Measurements from ENCODE around the gene OSBPL3.
A peak's percentile ranks its signal among the peaks of the same experiment; 100 is the strongest.

OSBPL3 gene

GRCh38 chr7:24888653-24889052 is 91.3 kb downstream of the OSBPL3 start:
- DNase-seq = no peak

DNA sequence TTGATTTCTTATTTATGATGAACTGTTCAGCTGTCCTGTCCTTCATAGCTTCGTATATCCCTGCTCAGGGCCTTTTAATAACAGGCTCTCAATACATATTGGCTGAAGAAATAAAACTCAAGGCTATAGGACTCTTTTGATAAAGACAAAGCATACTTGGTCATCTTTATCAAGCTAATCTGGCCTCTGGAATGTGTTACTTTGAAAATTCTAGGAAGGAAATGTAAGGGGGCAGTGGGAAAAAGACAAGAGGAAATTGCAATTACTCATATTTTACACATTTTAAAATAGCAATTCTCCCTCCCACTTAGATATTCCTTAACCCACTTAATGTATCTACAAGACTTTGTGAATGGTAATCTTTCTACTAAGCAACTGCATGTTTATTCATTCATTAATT is 94.3 kb downstream of the OSBPL3 start:
- no peak for DNase-seq

- no peak for DNase-seq
Observed at GRCh38 chr7:24885305-24885704, 94.7 kb downstream of the OSBPL3 start.

GRCh38 chr7:24884401-24884800 is 95.6 kb downstream of the OSBPL3 start:
- DNase-seq = no peak

GRCh38 chr7:24883622-24884013 is 96.4 kb downstream of the OSBPL3 start:
- DNase-seq = no peak

DNA sequence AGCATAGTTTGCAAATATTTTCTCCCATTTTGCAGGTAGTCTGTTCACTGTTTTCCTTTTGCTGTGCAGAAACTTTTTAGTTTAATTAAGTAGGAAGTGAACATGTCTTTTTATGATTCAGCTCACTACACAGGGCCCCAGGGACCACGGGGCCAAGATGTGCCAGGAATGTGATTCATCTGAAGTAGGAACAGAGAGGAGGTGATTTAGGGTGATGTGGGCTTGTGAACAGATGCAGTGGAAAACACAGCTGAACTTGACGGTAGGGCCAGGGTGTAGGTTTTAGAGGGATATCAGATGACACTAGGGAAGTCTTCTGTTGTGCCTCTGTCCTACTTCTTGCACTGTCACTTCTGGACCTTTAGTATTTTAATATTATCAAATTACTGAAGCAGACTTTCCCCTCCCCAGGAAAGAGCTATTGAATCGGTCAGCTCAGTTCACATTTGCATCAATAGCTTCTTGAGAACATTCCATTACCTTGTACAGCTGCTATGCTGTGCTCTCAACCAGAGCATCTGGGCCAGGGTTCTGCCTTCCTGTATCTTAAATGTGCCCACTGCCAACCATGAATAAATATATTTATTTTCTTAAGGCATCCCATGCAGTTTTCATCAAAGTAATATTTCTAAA is 96.9 kb downstream of the OSBPL3 start:
- DNase-seq = peak; percentile 24

GRCh38 chr7:24881623-24882022 is 98.4 kb downstream of the OSBPL3 start:
- DNase-seq = no peak

GRCh38 chr7:24880886-24881285 is 99.1 kb downstream of the OSBPL3 start:
- DNase-seq = no peak

DNA sequence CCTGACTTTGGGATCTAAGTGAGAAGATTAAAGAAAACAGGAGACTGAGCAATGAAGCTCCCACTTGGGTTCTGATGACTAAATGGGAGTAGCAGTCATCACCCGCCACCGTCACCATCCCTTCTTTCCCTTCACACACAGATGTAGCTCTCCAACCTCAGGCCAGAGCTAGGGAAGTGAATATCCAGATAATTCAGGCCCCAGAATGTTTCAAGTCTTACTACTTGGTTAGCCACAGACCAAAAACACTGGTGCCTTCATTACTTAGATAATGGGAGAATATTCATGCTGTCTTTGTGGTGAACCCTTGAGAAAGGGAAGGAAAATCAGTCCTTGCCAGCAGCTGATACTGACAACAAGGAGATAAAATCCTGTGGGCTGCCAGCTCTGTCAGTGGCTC is 100.7 kb downstream of the OSBPL3 start:
- no peak for DNase-seq

DNA sequence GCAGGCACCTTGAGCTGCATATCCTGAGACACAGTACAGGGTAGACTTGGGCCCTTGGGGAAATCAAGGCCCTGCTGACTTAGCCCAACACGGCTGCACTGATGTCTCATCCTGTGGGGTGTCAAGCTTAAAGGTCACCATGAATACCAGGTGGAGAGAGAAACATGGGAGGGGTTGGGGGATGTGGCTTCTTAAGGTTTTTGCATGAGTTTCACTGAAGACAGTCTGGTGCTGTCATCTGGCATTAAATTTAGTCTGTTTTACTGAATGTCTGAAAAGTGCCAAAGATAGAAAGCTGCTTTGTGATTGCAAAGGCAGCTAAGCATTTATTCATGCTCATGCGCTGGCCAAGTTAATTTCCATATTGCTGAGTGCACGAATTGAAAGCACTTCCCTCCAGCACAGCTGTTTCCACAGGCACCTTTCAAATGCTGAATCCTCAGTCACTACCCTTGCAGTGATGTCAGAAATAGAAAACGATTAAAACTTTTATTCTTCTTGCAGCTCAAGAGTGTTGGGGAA is 102.1 kb downstream of the OSBPL3 start:
- DNase-seq = peak; percentile 34

DNA sequence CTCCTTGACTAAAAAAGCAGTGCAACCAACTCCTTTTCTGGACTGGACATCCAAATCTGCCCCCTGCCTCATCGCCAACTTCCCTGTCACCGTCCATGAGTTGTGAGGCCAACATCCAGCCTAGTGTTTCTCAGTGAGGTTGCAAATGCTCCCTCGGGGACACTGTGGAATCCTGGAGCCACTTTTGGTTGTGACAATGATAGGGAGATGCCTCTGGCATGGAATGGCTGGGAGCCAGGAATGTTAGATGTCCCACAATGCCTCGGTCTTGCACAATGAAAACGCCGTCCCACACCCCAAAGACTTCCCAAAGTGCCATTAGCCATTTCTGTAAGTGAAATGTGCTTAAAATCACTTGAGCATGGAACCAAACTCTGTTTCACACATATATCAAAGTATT is 105.2 kb downstream of the OSBPL3 start:
- peak; percentile 20 for DNase-seq

DNA sequence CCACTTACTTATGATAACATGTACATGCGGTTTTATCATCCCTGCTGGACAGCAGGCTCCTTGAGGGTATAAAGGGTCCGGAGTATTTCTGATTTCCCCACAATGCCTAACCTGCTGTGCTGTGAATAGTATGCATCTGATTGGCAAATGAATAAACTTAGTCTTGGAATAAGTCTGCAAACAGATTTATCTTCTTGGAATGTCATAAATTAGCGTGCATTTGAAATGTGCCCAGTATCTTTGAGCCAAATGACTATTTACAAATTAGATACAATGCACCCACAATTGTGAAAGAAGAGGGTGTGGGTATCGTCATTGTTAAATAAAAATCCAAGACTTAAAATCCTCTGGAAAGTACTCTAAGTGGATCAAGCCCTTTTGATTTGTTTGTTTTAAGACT is 106.0 kb downstream of the OSBPL3 start:
- DNase-seq = no peak

- DNase-seq = no peak
Observed at GRCh38 chr7:24871770-24872169, 108.2 kb downstream of the OSBPL3 start.

- DNase-seq = no peak
Observed at GRCh38 chr7:24870766-24871165, 109.2 kb downstream of the OSBPL3 start.

- no peak for DNase-seq
Observed at GRCh38 chr7:24869572-24869971, 110.4 kb downstream of the OSBPL3 start.

DNA sequence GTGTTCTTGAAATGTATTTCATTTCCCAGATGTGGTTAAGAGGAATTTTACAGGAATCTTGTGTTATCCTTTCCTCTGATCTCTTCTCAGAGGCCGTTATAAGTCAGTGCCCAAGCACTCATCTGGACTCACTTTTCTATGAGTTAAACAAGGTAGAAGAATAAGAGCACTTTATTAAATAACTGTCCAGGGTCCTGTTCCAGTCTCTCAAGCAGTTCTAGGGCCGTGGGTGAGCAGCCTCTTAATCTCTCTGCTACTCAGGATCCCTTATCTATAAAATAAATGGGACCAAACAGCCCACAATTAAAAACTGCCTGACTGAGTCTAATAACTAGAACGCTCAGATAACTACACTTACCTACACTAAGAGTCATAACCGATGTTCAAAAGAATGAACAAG is 111.2 kb downstream of the OSBPL3 start:
- DNase-seq = no peak

DNA sequence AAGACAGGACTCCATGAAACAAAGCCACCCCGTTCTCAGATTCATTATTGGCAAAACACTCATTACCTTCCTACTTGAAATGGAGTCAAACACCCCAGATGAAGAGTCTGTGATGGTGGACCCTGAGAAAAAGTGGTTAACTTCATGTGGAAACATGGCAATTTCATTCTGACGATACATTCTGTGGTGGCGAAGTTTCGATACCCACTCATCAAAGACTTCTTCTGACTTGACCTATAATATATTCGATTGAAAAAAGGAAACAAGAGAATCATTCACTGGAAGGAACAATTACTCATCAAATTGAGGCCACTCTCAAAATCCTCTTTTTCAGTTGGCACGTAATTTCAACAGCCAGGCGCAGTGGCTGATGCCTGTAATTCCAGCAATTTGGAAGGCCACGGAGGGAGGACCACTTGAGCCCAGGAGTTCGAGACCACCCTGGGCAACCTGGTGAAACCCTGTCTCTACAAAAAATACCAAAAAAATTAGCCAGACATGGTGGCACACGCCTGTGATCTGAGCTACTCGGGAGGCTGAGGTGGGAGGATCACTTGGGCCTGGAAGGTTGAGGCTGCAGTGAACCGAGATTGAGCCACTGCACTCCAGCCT is 113.9 kb downstream of the OSBPL3 start:
- DNase-seq = no peak

DNA sequence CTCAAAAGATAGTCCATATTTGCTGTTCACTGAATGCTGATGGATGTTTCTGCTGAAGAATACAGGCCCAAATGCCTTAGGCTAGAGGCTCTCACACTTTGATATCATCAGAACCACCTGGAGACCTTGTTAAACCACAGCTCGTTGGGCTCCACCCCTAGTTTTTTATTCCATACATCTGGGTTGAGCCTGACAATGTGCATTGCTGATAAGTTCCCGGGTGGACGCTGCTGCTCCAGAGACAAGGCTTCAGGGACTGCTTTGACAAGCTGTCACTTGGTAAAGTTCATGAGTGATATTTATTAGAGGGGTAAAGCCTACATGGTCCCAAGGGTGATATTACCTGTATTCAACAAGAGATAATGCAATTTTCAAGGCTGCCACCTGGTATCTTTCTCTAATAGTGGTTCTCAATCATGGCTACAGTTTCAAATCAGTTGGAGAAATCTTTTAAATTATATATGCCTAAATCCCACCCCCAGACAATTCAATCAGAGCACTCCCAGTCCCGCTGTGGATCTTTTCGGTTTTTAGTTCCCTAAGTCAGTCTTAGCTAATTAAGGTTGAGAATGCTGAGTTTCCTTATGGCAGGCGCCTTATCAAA is 115.7 kb downstream of the OSBPL3 start:
- DNase-seq = no peak

DNA sequence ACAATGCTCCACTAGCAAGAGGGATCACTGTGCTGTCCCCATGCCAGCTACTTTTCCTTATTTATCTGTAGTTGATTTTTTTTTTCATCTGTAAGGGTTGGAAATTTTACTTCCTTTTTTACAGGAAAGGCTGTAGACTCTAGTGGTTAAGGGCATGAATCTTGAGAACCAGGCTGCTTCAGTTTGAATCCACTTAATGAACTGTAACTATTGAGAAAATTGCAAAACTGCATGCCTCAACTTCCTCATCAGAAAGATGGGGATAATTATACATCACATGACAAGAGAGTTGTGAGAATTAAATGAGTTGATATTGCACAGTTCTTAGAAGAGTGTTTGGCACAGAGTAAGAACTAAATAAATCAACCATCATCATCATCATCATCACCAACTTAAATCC is 116.4 kb downstream of the OSBPL3 start:
- DNase-seq = no peak

DNA sequence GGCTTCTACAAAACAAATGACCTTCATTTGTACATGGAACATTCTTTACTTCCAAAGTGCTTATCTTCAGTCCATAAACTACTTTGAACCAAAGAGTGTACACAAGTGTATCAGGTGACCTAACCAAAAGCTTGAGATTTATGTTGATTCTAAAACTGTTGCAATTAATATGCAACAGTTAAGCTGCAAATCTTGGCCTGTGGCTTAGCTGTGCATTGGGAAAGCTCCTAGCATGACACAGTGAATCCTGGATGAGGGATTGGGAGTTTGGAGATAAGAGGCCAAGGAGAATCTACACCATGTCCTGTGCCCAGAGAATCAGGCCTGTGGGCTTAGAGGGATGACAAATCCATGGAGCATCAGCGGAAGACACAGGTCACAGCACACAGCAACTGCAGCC is 117.5 kb downstream of the OSBPL3 start:
- DNase-seq = no peak

DNA sequence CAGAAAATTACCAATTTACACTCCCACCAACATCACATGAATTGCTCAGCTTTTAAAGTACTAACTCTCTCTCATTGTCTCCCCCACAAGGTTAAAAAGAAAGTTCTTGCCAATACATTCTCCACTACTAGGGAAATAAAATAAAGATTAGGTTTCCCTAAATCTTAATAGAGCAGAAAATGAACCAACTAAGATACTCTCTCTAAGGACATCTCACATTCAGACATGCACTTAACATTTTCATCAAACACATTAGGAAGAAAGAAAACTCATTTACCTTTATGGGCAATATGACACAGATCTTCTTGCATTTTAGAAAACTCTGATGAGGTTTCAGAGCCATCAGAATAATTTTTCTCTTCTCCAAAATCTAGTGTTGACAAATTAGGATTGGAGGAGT is 118.6 kb downstream of the OSBPL3 start:
- no peak for DNase-seq

GRCh38 chr7:24860611-24861010 is 119.4 kb downstream of the OSBPL3 start:
- DNase-seq = no peak

DNA sequence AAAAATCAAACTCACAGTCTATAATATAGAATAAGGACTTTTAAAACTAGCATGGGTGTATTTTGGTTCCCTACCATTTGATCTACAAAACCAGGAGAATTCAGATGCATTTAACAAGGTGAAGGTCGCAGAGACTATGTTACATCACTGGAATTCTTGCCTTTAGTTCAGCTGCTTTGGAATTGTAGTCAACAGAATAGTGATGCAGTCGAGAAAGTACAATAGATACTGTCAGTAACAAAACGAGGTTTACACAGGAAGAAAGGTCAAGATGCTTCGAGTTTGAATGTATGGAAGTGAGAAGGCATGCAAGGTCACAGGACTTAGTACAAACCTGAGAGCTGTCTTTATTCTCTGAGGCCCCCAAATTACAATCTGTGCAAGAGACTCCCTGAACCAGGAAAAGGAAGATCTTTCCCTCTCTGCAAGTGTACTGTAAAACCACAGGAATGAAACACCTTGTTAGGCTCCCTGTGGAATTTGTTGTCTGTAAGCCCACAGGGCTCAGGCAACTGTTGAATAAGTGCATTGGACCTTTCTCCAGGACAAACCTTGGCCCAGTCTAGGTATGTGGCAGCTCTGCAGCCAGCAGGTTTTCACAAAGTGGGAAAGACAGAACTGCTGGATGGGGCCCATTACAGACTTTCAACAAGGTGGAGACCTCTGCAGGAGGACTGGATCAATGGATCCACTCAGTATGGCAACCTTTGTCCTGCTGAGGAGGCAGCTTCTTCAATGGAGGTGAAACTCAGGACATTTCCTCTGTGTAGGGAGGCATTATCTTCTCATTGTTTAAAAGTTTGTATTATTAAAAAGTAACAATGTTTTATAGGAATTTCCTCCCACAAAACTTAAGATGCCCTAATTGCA is 121.6 kb downstream of the OSBPL3 start:
- DNase-seq = no peak
